Ovary (tissue), 3 donors: ENCODE results near the gene KRTAP1-5.

Experiments
- EP300 ChIP-seq: sonication (generic); formaldehyde crosslinking; IDR thresholded peaks from one replicate; pipeline ENCODE4 v1.6.1; 2017; ENCODE audit warnings: antibody characterized with exemption
- POLR2A ChIP-seq: fragments of 450-650 bp; IDR thresholded peaks from one replicate; pipeline ENCODE4 v1.6.1; 2017; ENCODE audit warnings: antibody characterized with exemption, mild to moderate bottlenecking, moderate library complexity
- TF ChIP-seq, protein P1 (sequence below), 3 donors: fragments of 450-650 bp in 2 of 3; fragments of 200-600 bp in 1 of 3; IDR thresholded peaks; one replicate each; pipeline versions ENCODE4 v1.5.1 to v1.8.0; 2016 to 2022; ENCODE audit warnings: antibody characterized with exemption in 3 of 3, mild to moderate bottlenecking in 1 of 3
- donor health status: DM: no; HTN: no; CAD: no.

DNA sequence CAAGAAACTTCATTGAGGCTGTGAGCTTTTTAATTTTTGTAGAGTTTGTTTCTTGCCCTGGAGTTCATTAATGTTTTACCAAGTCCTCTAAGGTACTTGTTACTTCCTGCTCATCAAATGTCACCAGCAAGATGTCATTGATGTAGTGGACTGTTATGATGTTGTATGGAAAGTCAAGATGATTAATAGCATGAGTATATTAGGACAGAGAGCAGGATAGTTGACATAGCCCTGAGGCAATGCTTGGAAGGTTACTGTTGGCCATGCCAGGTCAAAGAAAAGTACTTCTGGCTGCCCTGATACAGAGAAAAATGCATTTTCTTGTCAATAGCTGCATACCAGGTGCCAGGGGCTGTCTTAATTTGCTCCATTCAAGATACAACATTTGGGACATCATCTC lies 6.7 kb downstream of the KRTAP1-5 start:
- TF ChIP-seq, protein P1, sequence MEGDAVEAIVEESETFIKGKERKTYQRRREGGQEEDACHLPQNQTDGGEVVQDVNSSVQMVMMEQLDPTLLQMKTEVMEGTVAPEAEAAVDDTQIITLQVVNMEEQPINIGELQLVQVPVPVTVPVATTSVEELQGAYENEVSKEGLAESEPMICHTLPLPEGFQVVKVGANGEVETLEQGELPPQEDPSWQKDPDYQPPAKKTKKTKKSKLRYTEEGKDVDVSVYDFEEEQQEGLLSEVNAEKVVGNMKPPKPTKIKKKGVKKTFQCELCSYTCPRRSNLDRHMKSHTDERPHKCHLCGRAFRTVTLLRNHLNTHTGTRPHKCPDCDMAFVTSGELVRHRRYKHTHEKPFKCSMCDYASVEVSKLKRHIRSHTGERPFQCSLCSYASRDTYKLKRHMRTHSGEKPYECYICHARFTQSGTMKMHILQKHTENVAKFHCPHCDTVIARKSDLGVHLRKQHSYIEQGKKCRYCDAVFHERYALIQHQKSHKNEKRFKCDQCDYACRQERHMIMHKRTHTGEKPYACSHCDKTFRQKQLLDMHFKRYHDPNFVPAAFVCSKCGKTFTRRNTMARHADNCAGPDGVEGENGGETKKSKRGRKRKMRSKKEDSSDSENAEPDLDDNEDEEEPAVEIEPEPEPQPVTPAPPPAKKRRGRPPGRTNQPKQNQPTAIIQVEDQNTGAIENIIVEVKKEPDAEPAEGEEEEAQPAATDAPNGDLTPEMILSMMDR (IDR thresholded peaks at IDR 0.05) = no peak
- TF ChIP-seq POLR2A = no peak
- TF ChIP-seq EP300 = no peak
